Measurements from ENCODE around the gene PCDHGA8. TPM values are rescaled to one million over a fixed set of nuclear protein-coding genes. Genes with fewer than 3 reads are reported as not detected.
"Not testable (repeated sequence)": the region's sequence is repeated elsewhere in the genome, so short reads cannot be mapped to it uniquely, and the experiment has no call there.

The PCDHGA8 gene
- total RNA-seq, 1 experiment from 2014 or later = 0.75 TPM

- DNase-seq (ENCODE audit: low read depth) = no peak
Observed at GRCh38 chr5:141371572-141372475, 20.6 kb upstream of the PCDHGA8 start.

- no peak for DNase-seq (ENCODE audit: low read depth)
Observed at GRCh38 chr5:141373673-141374317, 18.6 kb upstream of the PCDHGA8 start, which contains the start of gene PCDHGA6. TSS of gene PCDHGA6 (plus strand) at chr5:141373891. CDS start at chr5:141374084, 193 bp downstream.

GRCh38 chr5:141374627-141375026 lies 17.8 kb upstream of the PCDHGA8 start:
- DNase-seq (ENCODE audit: low read depth) = no peak

- not testable (repeated sequence) for DNase-seq (ENCODE audit: low read depth)
Observed at GRCh38 chr5:141375444-141376155, 16.8 kb upstream of the PCDHGA8 start.

- DNase-seq (ENCODE audit: low read depth) = no peak
Observed at GRCh38 chr5:141382469-141383294, 9.8 kb upstream of the PCDHGA8 start, which contains the start of gene PCDHGA7. TSS of gene PCDHGA7 (plus strand) at chr5:141382742. CDS start at chr5:141382900, 158 bp downstream.

GRCh38 chr5:141383345-141383744 lies 9.1 kb upstream of the PCDHGA8 start:
- DNase-seq (ENCODE audit: low read depth) = no peak

- DNase-seq (ENCODE audit: low read depth) = no peak
Observed at GRCh38 chr5:141384471-141385267, 7.8 kb upstream of the PCDHGA8 start.

GRCh38 chr5:141387557-141388311 lies 4.7 kb upstream of the PCDHGA8 start, which contains the start of gene PCDHGB4:
TSS of gene PCDHGB4 (plus strand) at chr5:141387698. CDS start at chr5:141387885, 187 bp downstream.
- not testable (repeated sequence) for DNase-seq (ENCODE audit: low read depth)

- no peak for DNase-seq (ENCODE audit: low read depth)
Observed at GRCh38 chr5:141388661-141389060, 3.8 kb upstream of the PCDHGA8 start.

GRCh38 chr5:141389153-141390042 lies 3.0 kb upstream of the PCDHGA8 start:
- no peak for DNase-seq (ENCODE audit: low read depth)

GRCh38 chr5:141393267-141393666 lies 834 bp downstream of the PCDHGA8 start:
- no peak for DNase-seq (ENCODE audit: low read depth)

GRCh38 chr5:141394401-141395187 lies 2.2 kb downstream of the PCDHGA8 start:
- not testable (repeated sequence) for DNase-seq (ENCODE audit: low read depth)

- DNase-seq (ENCODE audit: low read depth) = not testable (repeated sequence)
Observed at GRCh38 chr5:141397756-141398551, 5.5 kb downstream of the PCDHGA8 start, which contains the start of gene PCDHGB5. TSS of gene PCDHGB5 (plus strand) at chr5:141397947. CDS start at chr5:141398128, 181 bp downstream.

GRCh38 chr5:141398608-141399007 lies 6.2 kb downstream of the PCDHGA8 start:
- DNase-seq (ENCODE audit: low read depth) = no peak

GRCh38 chr5:141399555-141400258 lies 7.3 kb downstream of the PCDHGA8 start:
- DNase-seq (ENCODE audit: low read depth) = no peak
